Heart left ventricle (tissue), 16 donors: ENCODE data around the gene LZTFL1. TPM values are rescaled to one million over a fixed set of nuclear protein-coding genes. Genes with fewer than 3 reads are reported as not detected.

ENCODE experiments used
- ATAC-seq, 4 donors: fragments of 200-7000 bp; cut with Tn5 transposase; one replicate each; pipeline ENCODE4 v1.9.1; 2020 to 2022; ENCODE audit warnings: moderate library complexity in 4 of 4, mild to moderate bottlenecking in 3 of 4, moderate number of reproducible peaks in 1 of 4
- DNase-seq, 5 donors: peaks; one replicate each; pipeline ENCODE4 v3.0.0-alpha.2; 2020
- H3K27ac ChIP-seq, 12 donors: fragments of 200-600 bp; sonication (generic) in 4 of 12; one replicate each; pipeline versions ENCODE4 v1.5.0 to v1.8.0; 2016 to 2022; ENCODE audit warnings: mild to moderate bottlenecking in 2 of 12
- H3K27me3 ChIP-seq, 9 donors: fragments of 200-600 bp; sonication (generic) in 2 of 9; one replicate each; pipeline versions ENCODE4 v1.5.1 to v1.8.0; 2016 to 2022; ENCODE audit warnings: mild to moderate bottlenecking in 3 of 9
- H3K36me3 ChIP-seq, 9 donors: fragments of 200-600 bp; sonication (generic) in 2 of 9; one replicate each; pipeline versions ENCODE4 v1.5.0 to v1.8.0; 2018 to 2022; ENCODE audit warnings: mild to moderate bottlenecking in 2 of 9
- H3K4me1 ChIP-seq, 12 donors: fragments of 200-600 bp; sonication (generic) in 4 of 12; one replicate each; pipeline versions ENCODE4 v1.5.0 to v1.8.0; 2016 to 2022; ENCODE audit warnings: mild to moderate bottlenecking in 3 of 12
- H3K4me3 ChIP-seq, 12 donors: fragments of 200-600 bp; sonication (generic) in 4 of 12; one replicate each; pipeline versions ENCODE4 v1.5.0 to v1.8.0; 2017 to 2022; ENCODE audit warnings: mild to moderate bottlenecking in 9 of 12, moderate library complexity in 4 of 12
- H3K9me3 ChIP-seq, 12 donors: fragments of 200-600 bp; sonication (generic) in 4 of 12; one replicate each; pipeline versions ENCODE4 v1.5.0 to v1.8.0; 2016 to 2022; ENCODE audit warnings: mild to moderate bottlenecking in 1 of 12
- POLR2A ChIP-seq, 2 donors: fragments of 450-650 bp; IDR thresholded peaks; one replicate each; pipeline ENCODE4 v1.6.1; 2017; ENCODE audit warnings: antibody characterized with exemption in 2 of 2, mild to moderate bottlenecking in 2 of 2, moderate library complexity in 2 of 2
- WGBS, 4 donors: extraction: QIAGEN DNeasy Blood & Tissue Kit in 2 of 4; methylation state at CpG; one replicate each; pipeline versions ENCODE4 v1.1.5 to v1.1.7; 2013 to 2018; 5-methylcytosine and 5-hydroxymethylcytosine counted together
- intact Hi-C, 10 donors: fragments of 100-400 bp; cut with DNase I; formaldehyde crosslinking; loops; one replicate each; pipeline versions ENCODE4 v1.11.1 to v1.14.2; 2022
- polyA plus RNA-seq, 2 donors: library from polyadenylated mRNA; stranded (reverse); fragments of 200-250 nt; gene quantifications; one replicate each; pipeline ENCODE4 v1.2.3, GENCODE V29; 2013
- total RNA-seq, 9 donors: library from RNA; depleted of rRNA in 2 of 9; stranded (reverse); fragments of >200 nt in 2 of 9; fragmentation: NEBNext Ultra II Directional in 3 of 9; extraction: Animal tissue kit (Norgen Biotek cat#: 25700) in 3 of 9; gene quantifications; one replicate each; pipeline versions ENCODE4 v1.1.0 to v1.2.4, GENCODE V29; 2016 to 2023
- TF ChIP-seq, protein P1 (sequence below), 12 donors: fragments of 200-600 bp; sonication (generic) in 4 of 12; IDR thresholded peaks; one replicate each; pipeline versions ENCODE4 v1.5.0 to v1.8.0; 2018 to 2022; ENCODE audit warnings: antibody characterized with exemption in 12 of 12, mild to moderate bottlenecking in 5 of 12
- donor health status: ischemic (EF 13 %, LVEDD 7.1; RV severe dilation, severe dysfunction).
- donor health status: healthy with polysubstance abuse.
- donor health status: DM: no; HTN: yes; CAD: no.
- donor health status: DM: no; HTN: no; CAD: no.
- donor health status: ischemic (EF 25% LVEDD 6.9; RV normal size, moderate dysfunction).
- donor health status: ischemic (EF 25% LVEDD 5.7; RV mildly dilated, moderate dysfunction).
- donor health status: healthy.
- donor health status: DM: yes; HTN: yes; CAD: no.
- donor health status: ischemic (EF 35%, LVEDD 5.7; RV mildly dilated, moderate dysfunction).
- donor health status: nonischemic (EF 11% LVEDD 7.7; RV severe dilation, severe dysfunction).
- donor health status: DM: yes; HTN: yes; CAD: no.
- donor health status: PGD.
- donor health status: ischemic (EF 29% LVEDD 5.4; RV normal size, mild dysfunction).
- donor health status: nonischemic (EF 23%, LVEDD 6.1; RV moderate dilation, normal function).

The LZTFL1 gene
- total and polyA plus RNA-seq, 11 donors, result 1.7 to 13.1 (median 8.8) TPM

DNA sequence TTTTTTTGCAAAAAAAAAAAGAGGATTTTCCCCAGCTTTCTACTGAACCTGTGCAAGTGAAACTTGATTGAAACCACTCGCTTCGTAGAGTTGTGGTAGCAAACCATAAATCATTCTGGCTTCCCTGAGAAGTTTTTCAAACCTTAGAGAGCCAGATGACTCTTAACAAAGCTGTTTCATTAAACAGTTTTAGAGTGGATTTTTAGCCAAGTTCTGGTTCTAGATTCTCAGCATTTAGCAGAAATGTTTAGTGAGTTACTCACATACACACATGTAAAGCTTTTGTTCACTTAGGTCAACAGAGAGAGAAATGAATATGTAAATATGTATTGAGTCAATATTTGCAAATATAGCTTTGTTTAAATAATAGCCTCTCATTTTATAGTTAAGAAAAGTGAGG is 26.3 kb upstream of the LZTFL1 start:
- intact Hi-C loops, result no loop called here

DNA sequence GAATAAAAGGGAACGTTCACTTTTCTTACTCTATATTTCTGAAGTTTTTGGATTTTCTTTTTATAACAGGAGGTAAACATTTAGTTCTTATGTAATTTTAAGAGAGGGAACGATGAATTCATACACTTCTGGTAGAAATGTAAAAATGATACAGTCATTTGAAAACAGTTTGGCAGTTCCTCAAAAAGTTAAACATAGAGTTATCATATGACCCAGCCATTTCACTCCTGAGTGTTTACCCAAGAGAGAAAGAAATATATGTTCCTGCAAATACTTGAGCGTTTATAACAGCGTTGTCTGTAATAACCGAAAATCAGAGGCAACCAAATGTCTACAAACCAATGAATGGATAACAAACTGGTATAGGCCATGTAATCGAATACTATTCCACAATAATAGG is 23.6 kb upstream of the LZTFL1 start:
- TF ChIP-seq POLR2A (IDR thresholded peaks at IDR 0.05), result no peak
- TF ChIP-seq, protein P1, sequence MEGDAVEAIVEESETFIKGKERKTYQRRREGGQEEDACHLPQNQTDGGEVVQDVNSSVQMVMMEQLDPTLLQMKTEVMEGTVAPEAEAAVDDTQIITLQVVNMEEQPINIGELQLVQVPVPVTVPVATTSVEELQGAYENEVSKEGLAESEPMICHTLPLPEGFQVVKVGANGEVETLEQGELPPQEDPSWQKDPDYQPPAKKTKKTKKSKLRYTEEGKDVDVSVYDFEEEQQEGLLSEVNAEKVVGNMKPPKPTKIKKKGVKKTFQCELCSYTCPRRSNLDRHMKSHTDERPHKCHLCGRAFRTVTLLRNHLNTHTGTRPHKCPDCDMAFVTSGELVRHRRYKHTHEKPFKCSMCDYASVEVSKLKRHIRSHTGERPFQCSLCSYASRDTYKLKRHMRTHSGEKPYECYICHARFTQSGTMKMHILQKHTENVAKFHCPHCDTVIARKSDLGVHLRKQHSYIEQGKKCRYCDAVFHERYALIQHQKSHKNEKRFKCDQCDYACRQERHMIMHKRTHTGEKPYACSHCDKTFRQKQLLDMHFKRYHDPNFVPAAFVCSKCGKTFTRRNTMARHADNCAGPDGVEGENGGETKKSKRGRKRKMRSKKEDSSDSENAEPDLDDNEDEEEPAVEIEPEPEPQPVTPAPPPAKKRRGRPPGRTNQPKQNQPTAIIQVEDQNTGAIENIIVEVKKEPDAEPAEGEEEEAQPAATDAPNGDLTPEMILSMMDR (IDR thresholded peaks at IDR 0.05), result no peak

More for the DNA sequence above, 26.3 kb upstream of the LZTFL1 start:
- H3K9me3 ChIP-seq, result peaks cover 0 to 8% (median 0%) of the 10 kb centered on the region in 12 donors
- DNase-seq (no peak), ATAC-seq (no peak)
- no peaks in the 10 kb centered on the region for H3K27me3 ChIP-seq
- 83 to 94% (median 90%) methylated on average over 2 of the region's 2 CpGs for WGBS, 4 donors
- no peaks in the 10 kb centered on the region for H3K4me1 ChIP-seq
- no peak overlapping the region for H3K27ac ChIP-seq
- no peaks in the 10 kb centered on the region for H3K36me3 ChIP-seq
- H3K4me3 ChIP-seq, result no peak overlapping the region
- TF ChIP-seq, protein P1 (IDR thresholded peaks at IDR 0.05), result no peak
- TF ChIP-seq POLR2A (IDR thresholded peaks at IDR 0.05), result no peak

DNA sequence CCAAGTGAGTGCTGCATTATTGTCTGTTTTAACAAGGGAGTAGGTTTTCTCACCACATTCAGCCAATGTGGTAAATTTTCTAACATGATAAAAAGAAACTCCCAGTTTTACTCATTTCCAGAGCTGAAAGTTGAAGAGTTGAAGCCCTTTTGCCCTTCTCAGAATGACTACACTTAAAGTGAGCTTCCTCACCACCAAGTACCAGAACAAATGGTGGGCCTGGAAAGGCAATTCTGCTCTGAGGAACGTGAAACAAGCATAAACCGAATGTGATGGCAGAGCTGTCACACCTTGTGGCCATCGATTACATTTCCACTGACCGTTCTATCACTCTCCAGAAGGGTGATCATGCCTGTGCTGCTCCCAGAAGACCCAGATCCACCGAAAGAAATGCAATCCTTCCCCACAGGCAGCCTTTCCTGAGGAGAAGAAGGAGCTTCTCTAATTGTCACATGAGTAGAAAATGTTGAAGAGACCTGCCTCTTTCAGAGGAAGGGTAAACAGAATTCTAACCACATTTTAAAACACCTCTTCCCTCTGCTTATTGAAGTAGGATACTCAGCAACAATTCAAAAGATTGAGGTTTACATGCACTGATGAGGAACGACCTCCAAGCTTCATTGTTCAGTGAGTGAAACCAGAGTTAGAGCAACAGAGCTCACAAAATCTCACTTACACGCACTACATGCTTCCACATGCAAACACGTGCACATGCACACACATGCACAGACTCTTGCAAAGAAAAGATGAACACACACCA is 23.0 kb upstream of the LZTFL1 start:
- Histone ChIP-seq H3K27ac (no peak overlapping the region), H3K9me3 (peaks cover 0 to 8% (median 0%) of the 10 kb centered on the region in 12 donors), H3K4me3 (no peak overlapping the region), H3K36me3 (no peaks in the 10 kb centered on the region), H3K4me1 (no peaks in the 10 kb centered on the region), H3K27me3 (no peaks in the 10 kb centered on the region)
- 65 to 72% (median 67%) methylated on average over 8 of the region's 8 CpGs for WGBS, 4 donors
- DNase-seq (no peak), ATAC-seq (no peak)
- no peak for TF ChIP-seq POLR2A (IDR thresholded peaks at IDR 0.05)
- TF ChIP-seq, protein P1 (IDR thresholded peaks at IDR 0.05), result no peak
- intact Hi-C loops, result no loop called here

More for the DNA sequence above, 23.6 kb upstream of the LZTFL1 start:
- Histone ChIP-seq H3K27me3 (no peaks in the 10 kb centered on the region), H3K4me3 (no peak overlapping the region), H3K4me1 (no peaks in the 10 kb centered on the region), H3K27ac (no peak overlapping the region), H3K36me3 (no peaks in the 10 kb centered on the region), H3K9me3 (peaks cover 0 to 8% (median 0%) of the 10 kb centered on the region in 12 donors)
- no peak for DNase-seq
- WGBS, 4 donors, result 74 to 90% (median 87%) methylated on average over 6 of the region's 6 CpGs
- no peak for ATAC-seq
- intact Hi-C loops, result no loop called here

DNA sequence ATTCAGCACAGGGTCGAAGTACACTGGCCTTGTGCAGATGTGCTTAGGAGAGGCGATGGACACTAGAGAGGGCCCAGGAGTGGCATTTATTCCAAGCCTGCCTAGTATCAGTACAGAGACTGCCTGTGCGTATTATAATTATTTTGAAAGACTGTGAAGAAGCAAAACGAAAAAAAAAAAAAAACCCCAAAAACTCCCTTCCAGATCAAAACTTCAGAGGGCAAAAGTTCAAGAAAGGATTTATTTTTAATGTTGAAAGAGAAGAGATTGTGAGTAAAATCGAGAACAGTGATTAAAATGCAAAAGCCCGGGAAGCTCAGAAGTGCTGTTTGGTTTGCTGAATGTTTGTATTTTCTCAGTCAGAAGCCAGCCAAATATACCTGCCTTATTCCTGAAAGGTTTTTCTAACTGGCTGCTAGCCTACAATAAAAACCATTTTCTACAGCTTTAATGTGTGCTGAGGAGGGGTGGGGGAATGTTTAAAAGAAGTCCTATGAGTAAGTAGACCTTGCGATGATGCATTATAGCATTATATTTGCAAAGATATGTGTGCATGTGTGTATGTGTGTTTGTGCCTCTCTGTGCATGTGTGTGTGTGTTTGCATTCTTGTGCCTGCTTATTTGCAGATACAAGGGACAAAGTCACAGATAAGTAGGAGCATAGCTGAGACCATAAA is 19.3 kb upstream of the LZTFL1 start:
- ATAC-seq (no peak), DNase-seq (no peak)
- no peaks in the 10 kb centered on the region for H3K27me3 ChIP-seq
- no peak overlapping the region for H3K4me3 ChIP-seq
- H3K27ac ChIP-seq, result no peak overlapping the region
- WGBS, 4 donors, result 57 to 62% (median 59%) methylated on average over 7 of the region's 7 CpGs
- intact Hi-C loops, result no loop called here
- TF ChIP-seq, protein P1 (IDR thresholded peaks at IDR 0.05), result no peak
- TF ChIP-seq POLR2A (IDR thresholded peaks at IDR 0.05), result no peak
- H3K9me3 ChIP-seq, result peaks cover 0 to 15% (median 0%) of the 10 kb centered on the region in 12 donors
- H3K36me3 ChIP-seq, result no peaks in the 10 kb centered on the region
- no peaks in the 10 kb centered on the region for H3K4me1 ChIP-seq
